GM04503 (cell line): ENCODE results near the gene DLGAP3.
"Not testable (repeated sequence)": the region's sequence is repeated elsewhere in the genome, so short reads cannot be mapped to it uniquely, and the experiment has no call there.

ENCODE experiments used
- DNase-seq: peaks from one replicate; pipeline ENCODE4 v3.0.0-alpha.2; 2012; ENCODE audit warnings: low read depth

The DLGAP3 gene

DNA sequence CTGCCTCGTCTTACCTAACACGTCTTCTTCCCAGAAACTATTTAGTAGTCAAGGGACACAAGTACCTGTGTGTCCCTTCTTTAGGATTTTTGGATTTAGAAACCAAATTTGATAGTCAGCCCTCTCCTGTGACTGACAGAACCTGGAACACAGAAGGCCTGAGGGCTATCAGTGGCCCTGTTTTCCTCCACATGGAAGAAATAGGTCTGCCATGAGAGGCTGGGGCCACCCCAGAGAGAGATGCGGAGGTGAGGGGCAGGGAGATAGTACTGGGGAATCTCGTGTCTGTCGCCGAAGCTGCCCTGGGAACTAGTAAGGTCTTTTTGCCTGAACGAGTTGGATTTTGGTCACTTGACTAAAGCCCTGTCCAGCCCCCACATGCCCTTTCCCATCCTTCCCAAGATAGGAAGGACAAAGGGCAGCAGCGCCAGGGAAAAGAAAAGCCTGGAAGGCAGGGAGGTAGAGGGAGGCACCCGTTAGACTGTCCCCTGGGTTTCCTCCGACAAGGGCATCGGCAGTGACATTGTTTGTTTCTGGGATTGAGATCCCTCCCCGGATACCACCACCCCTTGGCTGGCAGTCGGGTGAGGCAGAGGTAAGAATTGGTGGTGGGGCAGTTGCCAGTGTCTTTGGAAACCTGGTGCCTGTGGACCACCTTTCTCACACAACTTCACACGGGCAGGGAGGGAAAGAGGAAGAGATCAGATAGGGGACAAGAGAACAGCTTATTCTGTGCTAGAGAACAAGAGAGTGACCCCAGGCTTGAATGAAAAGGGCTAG lies 89.7 kb downstream of the DLGAP3 start:
- DNase-seq, result no peak

DNA sequence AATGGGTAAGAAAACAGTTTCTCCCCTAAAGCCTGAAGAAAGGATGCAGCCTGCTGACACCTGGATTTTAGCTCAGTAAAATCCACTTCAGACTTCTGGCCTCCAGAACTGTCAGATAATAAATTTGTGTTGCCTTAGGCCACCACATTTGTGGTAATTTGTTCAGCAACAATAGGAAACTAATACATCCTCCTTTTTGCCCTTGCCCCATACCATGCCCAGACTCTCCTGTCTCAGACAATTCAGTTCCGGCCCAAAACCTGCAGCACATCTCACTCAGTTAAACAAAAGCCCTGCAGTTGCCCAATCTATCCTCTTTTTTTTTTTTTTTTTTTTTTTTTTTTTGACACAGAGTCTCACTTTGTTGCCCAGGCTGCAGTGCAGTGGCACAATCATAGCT lies 95.7 kb downstream of the DLGAP3 start:
- DNase-seq, result no peak

DNA sequence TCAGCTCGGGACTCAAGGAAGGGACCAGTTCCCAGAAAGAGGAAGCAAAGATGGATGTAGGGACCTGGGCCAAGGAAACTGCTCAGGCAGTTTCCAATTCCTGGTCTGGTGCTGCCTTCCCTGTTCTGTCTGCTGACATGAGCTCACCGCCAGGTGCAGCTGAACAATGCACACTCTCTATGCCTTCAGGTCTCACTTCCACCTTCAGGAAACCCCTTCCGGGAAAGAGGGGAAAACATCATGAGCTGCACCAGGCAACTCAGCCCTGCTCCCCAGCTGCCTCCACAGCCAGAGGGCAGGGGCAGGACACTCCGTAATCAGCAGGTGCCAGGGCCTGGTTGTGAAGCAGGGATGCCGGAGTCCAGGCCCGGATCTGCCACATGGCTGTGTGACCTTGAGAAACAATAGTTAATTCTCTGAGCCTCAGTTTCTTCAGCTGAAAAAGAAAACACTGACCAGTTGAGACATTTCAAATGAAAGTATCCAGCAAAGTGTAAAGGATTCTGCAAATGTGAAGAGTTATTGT lies 97.7 kb downstream of the DLGAP3 start:
- DNase-seq, result no peak

DNA sequence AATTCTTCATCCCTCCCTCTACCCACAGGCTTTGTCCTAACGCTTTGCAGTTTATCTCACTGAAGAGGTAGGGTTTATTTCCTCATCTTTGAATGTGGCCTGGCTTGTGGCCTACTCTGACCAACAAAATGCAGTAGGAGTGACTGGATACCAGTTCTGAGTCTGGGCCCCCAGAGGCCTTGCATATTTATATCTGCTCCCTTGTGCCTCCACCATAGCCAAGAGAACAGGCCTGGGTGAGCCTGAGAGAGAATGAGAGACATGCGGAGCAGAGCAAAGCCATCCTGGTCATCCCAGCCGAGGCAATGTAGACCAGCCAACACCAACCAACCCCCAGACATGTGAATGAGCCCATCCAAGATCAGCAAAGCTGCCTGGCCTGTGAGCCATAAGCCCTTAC lies 100.2 kb downstream of the DLGAP3 start:
- DNase-seq, result peak; percentile 25

DNA sequence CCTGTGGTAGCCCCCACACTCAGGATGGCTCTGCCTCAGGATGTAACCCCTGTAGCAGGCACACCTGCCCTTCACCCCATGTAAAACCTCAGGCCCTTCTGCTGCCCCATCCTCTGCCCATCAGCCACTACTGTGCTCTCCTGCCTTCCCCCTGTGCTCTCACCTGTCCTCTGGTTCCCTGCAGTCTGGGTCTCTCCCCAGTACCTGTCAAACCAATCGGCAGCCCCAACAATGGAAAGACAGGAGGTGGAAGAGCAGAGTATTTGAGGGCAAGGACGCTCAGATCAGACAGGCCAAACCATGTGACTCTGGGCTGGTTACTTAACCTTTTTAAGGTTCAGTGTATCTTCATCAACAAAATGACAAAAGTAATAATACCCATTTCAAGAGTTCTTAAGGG lies 100.8 kb downstream of the DLGAP3 start:
- no peak for DNase-seq

DNA sequence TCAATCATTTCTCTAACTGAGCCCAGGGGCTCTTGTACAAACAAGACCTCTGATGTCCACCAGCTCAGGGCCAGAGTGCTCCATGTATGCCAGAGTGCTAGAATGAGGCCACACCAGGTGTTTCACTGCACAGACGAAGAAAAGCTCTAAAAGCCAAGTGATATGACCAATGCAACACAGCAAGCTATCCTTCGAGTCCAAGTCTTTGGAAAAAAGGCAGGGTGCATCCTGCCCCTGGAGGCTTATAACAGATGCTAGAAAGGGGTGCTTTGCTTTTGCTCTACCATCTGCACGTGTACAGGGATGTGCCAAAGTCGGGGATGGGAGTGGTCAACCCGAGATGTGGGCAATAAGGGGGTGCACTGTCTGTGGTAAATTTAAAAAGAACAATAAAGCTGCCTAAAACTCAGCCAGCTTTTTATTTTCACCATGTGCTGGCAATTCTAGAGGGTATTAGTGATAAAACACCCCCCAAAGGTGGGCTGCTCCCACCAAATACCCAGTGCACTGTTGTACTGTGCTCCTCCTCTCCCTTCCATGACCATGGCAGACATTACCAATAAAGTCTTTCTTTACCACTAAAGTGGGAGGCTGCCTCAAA lies 102.0 kb downstream of the DLGAP3 start:
- no peak for DNase-seq

DNA sequence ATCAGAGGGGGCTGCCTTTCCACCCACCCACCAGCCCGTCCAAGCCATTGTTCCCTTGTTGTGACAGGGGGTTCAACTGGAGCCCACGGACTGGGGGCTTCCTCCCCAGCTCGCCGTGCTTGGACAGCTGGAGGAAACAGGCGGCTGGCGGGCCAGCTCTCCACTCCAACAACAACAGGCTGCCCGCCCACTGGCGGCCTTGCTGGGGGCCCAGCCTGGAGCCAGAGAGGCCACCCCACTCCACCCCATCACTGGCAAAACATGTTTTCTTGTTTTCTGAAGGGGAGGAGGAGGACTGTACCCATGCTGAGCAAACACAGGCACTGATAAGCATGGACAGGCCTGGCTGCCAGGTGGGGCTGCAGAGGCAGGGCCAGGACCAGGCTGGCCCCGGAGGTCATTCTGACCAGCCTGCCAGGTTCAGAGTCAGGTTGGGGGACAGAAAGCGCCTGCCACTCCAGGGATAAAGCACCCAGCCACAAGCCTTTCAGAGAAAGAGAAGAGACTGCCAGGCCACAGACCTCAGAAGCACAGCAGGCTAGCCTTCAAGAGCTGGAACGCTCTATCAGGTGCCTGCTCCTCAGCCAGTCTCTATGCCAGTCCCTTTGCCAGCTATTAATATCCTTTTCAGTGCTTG lies 103.9 kb downstream of the DLGAP3 start:
- no peak for DNase-seq

DNA sequence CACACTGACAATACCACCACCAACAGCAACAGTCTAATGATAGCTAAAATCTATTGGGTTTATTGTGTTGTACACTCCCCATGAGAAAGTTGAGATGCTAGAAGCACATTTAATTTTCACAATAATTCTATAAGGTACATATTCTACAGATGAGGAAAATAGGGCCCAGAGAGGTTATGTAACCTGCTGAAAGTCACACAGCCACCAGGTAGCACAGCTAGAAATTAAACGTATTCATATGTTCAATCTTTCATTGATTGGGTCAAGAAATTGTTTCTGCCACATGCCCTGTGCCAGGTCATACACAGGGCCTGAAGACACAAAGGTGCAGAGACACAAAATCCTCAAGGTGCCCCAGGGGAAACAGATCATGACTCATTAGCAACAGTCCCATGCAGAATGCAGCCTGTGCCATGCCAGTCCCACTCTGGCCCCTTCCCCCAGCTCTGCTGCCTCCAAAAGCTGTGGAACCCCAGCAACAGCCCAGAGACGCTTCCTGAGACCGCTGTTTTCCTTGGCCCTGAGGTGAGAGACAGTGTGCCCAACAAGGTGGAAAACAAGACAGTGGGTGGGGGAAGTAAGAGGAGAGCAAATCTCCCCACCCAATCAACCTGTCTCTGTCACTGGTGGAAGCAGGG lies 104.5 kb downstream of the DLGAP3 start:
- DNase-seq, result no peak

DNA sequence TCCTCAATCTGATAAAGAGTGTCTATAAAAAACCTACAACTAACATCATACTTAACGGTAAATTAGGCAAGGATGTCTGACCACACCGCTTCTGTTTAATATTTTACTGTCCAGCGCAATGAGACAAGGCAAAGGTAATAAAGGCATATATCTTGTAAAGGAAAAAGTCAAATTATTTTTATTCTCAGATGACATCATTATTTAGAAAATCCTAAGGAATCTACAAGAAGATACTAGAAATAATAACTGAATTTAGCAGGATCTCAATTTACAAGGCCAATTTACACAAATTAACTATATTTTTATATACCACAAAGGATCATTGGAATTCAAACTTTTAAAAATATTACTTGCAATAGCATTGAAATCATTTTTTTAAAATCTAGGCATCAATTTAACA lies 107.2 kb downstream of the DLGAP3 start:
- DNase-seq, result no peak

DNA sequence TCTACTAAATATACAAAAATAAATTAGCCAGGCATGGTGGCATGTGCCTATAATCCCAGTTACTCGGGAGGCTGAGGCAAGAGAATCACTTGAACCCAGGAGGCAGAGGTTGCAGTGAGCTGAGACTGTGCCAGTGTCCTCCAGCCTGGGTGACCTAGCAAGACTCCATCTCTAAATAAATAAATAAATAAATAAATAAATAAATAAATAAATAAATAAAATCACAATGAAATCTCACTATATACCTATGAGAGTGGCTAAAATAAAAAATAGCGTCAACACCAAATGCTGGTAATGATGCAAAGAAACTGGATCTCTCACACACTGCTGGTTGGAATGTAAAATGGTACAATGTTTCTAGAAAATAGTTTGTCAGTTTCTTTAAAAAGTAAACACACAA lies 110.6 kb downstream of the DLGAP3 start:
- DNase-seq, result not testable (repeated sequence)

DNA sequence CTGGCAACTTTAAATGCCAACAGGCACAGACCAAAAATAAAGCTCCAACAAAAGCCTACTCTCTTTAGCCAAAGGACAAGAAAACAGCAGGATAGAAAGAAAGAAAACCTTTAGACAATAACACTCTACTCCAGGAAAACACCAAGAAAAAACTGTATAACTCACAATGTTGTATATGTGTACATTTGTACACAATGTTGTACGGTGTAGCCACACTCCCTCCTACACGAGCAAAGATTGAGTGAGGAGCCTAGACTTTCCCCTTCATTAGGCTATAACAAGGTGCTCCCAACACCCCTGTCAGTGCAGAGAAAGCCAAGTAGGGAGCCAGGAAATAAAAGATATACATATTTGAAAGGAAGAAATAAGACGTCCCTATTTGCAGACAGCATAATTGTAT lies 112.7 kb downstream of the DLGAP3 start:
- no peak for DNase-seq

DNA sequence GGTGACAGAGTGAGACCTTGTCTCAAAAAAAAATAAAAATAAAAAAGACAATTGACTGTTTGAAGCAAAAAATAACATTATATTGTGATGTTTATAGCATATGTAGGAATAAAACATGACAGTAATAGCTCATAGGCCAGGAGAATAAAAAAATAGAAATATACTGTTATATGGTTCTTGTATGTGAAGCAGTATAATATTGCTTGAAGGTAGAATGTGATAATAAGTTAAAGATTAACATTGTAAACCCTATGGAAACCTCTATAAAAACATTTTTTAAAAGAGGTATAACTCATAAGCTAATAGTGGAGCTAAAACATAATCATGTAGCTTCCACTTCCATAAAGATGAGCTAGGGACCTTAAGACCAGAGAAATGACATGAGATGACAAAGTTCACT lies 113.1 kb downstream of the DLGAP3 start:
- no peak for DNase-seq
